Subcutaneous adipose tissue (tissue), 4 donors: Measurements from ENCODE around the gene IRGQ. TPM values are rescaled to one million over a fixed set of nuclear protein-coding genes. Genes with fewer than 3 reads are reported as not detected.

Experiments
- CTCF ChIP-seq: fragments of 450-650 bp; IDR thresholded peaks from one replicate; pipeline ENCODE4 v1.5.1; 2016; ENCODE audit warnings: low read depth, mild to moderate bottlenecking, control low read depth, antibody characterized with exemption, moderate library complexity
- total RNA-seq, 4 donors: library from RNA; depleted of rRNA; stranded (reverse); fragments of >200 nt; gene quantifications; one replicate each; pipeline ENCODE4 v1.1.0, GENCODE V29; 2016

Gene IRGQ
- total RNA-seq, 4 donors from 2014 or later: 8.5 to 16.0 (median 11.5) TPM

- no peak for TF ChIP-seq CTCF
These were observed 977 bp downstream of the IRGQ start for GRCh38 chr19:43594710-43595604.

GRCh38 chr19:43594081-43594697, 1.7 kb downstream of the IRGQ start:
- no peak for TF ChIP-seq CTCF

DNA sequence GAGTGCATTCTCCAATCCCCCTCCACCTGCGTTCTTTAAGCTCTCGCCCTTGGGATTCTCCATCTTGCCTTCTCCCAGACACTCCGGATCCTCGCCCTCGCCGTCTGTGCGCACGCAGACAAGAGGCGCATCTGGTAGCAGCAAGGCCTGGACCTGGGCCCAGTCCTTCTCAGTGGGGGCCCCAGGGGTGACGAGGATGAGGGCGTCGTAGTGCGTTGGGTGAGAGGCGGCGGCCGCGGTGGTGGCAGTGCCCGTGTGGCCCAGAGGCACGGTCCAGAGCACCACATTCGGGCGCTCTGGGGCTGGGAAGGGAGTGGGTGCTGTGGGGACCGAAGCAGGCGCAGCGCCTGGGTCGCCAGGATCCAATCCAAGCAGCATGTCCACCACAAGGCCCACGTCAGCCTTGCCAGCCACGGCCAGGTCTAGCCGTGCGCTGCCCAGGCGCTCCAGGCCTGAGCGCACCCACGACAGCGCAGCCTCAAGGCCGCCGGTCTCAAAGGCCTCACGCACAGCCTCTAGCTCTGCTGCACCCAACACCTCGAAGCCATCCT, 3.1 kb downstream of the IRGQ start:
- TF ChIP-seq CTCF: no peak

GRCh38 chr19:43591904-43592772, 3.8 kb downstream of the IRGQ start:
- TF ChIP-seq CTCF: no peak

DNA sequence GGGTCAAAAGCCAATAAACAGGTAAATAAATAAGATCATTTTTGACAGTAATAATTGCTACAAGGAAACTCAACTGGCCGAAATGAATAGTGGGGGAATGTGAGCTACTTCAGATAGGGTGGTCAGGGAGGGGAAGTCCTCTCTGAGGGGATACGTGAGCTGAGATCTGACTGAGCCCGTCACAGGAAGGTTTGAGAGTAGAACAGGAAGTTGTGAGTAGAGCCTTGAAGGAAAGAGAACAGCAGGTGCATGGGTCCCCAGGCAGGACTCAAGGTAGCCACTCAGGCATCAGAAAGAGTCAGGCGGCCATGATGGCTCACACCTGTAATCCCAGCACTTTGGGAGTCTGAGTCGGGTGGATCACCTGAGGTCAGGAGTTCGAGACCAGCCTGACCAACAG, 6.3 kb downstream of the IRGQ start:
- no peak for TF ChIP-seq CTCF

GRCh38 chr19:43589277-43589676, 6.7 kb downstream of the IRGQ start:
- TF ChIP-seq CTCF: no peak
